NCI-H69 (cell line): Measurements from ENCODE around the gene MRTFA.

Experiments used
- DNase-seq: peaks from one replicate; lab custom pipeline; 2025; lab: John Stamatoyannopoulos, UW

MRTFA gene

DNA sequence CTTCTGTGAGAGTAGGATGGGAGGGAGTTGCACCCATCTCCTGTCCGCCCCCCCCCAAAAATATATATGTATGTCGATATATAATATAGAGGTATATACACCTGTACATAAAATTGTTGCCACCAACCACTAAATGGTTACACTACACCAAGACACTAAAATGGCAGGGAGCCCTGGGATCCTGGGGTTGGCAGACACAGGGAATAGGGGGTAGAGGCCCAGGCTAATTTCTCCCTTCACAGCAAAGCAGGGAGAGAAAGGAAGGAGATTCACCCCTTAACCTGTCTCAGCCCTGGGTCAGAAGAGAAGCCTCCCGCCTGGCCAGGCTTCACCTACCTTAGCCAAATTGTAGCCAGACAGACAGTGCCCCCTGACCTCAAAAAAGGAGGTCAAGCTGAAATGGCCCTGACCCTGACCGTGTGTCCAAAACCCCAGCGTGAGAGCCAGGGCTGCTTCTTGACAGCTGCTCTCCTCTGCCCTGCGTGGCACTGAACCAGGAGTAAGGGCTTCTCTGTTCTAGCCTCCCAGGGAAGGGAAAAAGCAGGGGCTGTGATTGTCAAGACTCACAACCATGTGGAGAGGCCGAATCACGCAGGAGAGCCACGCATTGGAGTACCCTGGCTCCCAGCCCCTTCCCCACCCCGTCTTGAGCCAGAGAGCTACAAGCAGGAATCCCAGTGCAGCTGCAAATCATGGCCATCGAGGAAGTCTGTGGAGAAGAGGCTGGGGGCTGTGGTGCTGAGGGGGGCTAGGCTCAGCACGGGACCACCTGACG, 225.6 kb downstream of the MRTFA start:
- DNase-seq: no peak

DNA sequence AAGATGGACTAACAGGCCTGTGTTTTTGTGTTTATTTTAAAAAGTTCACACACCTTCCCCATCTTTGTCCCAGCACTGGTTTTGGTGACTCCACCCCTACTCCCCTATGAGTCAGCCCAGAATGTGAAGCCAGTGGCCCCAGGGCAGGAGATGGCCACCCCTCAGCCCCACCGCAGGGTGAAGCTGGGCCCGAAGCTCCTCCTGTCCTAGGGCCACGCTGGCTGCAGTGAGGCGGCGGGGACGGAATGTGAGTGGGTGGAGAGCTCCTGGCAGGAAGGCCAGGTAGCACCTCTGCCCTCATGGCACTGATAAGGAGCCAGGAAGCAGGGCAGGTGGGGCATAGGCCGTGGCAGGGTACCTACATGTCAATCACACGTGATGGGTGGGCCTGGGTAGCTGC, 226.2 kb downstream of the MRTFA start:
- DNase-seq: no peak

DNA sequence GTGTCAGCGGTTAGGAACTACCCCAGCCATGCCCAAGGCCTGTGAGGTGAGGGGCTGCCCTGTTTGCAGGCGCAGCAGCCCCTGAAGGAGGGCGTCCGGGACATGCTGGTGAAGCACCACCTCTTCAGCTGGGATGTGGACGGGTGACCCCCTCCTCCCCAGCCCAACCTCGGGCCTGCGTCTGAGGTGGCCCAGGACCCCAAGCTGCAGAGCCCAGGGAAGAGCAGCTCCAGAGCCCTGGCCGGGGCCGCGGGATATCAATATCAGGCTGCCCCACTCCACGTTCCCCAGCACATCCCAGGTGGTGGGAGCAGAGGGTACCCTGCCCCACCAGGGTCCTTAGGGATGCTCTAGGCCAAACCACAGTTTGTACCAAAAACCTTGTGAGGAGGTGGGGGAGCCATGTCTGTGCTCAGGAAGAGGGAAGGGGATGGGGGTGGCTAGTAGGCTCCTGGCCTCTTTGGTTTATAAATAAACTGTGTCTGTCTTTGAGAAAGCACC, 226.9 kb downstream of the MRTFA start:
- DNase-seq: no peak

DNA sequence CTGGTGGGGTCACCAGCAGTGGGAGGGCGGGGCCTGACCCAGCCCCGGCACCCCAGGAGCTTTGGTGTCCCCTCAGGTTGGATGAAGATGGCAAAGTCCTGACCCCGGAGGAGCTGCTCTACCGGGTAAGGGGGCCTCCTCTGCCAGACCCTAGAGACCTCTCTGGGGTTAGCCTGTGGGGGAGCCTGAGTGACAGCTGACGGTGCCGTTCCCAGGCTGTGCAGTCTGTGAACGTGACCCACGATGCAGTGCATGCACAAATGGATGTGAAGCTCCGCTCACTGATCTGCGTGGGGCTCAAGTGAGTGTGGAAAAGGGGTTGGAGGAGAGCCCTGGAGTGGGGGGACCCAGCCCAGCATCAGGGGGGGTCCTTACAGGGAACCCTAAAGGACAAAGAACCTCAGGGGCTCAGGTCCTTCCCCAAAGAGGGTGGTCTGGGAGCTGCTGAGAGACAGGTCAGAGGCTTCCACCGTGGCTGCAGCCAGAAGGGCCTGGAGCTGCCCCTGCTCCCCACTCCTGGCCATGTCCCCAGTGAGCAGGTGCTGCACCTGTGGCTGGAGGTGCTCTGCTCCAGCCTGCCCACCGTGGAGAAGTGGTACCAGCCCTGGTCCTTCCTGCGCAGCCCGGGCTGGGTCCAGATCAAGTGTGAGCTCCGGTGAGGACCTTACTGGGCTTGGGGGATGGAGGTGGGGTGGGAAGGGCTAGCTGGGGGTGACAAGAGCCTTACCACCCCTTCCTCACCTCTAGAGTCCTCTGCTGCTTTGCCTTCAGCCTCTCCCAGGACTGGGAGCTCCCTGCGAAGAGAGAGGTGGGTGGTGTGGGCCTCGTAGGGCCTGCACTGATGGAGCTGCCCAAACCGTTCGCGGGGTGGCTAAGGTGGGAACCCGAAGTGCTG, 227.6 kb downstream of the MRTFA start:
- DNase-seq: no peak

DNA sequence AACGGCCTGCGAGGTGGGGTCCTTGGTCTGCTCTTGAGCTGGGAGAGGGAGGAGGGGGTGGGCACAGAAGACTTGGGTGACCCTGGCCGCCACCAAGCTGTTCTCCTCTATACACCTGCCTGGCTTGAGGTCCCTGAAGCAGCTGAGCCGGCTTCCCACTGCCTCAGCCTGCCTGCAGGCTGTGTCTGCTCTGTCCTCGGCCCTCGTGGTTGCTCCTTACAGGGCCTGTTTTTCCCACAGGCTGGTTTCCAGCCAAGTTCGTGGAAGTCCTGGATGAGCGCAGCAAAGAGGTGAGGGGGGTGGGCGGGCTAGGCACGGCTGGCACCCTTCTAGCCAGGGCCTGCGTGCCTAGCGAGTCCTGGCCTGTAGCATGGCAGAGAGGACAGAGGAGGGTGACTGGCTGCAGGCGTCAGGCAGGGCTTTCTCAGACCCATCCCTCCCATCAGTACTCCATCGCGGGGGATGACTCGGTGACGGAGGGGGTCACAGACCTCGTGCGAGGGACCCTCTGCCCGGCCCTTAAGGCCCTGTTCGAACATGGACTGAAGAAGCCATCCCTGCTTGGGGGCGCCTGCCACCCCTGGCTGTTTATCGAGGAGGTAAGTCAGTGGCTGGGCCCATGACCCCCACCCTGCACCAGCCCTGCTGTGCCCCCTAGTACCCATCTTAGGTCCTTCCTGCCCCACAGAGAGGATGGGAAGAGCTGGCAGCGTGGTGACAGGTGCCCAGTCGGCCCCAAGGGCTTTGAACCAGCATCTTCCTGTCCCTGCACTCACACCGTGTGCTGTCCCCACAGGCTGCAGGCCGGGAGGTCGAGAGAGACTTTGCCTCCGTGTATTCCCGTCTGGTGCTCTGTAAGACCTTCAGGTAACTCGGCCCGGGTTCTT, 228.4 kb downstream of the MRTFA start:
- DNase-seq: no peak

DNA sequence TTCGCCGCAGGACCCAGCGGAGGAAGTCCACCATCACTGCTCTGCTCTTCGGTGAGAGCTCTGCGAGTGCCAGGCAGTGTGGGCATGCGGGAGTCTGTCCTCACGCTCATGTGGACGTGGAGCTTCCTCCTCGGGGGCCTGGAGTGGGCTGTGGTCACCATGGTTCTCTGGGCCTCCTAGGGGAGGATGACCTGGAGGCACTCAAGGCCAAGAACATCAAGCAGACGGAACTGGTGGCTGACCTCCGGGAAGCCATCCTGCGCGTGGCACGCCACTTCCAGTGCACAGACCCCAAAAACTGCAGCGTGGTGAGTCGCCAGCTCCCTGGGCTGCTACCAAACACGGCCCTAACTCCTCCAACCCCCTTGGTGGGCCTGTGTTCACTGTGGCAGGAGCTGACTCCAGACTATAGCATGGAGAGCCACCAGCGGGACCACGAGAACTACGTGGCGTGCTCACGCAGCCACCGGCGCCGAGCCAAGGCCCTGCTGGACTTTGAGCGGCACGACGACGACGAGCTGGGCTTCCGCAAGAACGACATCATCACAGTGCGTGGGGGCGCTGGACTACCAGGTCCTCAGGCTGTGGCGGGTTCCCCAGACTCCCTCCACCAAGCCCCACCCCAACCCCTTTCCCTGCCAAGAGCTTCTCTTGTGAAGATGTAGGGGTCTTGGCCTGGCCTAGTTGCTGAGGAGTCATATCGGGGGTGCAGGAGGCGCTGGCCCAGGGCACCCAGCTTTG, 229.3 kb downstream of the MRTFA start:
- no peak for DNase-seq

DNA sequence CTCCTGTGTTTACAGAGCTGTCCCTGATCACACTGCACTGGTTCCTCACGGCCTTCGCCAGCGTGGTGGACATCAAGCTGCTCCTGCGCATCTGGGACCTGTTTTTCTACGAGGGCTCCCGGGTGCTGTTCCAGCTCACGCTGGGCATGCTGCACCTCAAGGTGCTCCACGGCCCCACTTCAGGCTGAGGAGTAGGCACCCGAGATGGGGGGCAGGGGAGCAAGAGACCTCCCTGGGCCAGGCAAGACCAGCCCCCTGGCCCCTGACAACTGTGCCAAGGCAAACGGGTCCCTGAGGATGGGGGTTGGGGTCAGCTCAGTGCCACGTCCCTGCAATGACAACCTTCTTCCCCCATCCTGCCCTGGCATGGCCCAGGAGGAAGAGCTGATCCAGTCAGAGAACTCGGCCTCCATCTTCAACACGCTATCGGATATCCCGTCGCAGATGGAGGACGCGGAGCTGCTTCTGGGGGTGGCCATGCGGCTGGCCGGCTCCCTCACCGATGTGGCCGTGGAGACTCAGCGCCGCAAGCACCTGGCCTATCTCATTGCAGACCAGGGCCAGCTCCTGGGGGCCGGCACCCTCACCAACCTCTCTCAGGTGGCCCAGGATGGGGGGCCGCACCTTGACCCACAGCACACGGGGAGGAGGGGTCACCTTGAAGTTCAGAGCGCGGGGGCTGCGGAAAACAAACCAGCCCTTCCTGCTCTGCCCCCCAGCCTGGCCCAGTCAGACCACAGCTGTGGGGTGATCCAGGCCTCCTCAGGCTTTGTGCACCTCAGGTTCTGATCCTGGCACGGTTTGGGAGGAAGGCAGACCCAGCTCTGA, 230.2 kb downstream of the MRTFA start:
- no peak for DNase-seq

DNA sequence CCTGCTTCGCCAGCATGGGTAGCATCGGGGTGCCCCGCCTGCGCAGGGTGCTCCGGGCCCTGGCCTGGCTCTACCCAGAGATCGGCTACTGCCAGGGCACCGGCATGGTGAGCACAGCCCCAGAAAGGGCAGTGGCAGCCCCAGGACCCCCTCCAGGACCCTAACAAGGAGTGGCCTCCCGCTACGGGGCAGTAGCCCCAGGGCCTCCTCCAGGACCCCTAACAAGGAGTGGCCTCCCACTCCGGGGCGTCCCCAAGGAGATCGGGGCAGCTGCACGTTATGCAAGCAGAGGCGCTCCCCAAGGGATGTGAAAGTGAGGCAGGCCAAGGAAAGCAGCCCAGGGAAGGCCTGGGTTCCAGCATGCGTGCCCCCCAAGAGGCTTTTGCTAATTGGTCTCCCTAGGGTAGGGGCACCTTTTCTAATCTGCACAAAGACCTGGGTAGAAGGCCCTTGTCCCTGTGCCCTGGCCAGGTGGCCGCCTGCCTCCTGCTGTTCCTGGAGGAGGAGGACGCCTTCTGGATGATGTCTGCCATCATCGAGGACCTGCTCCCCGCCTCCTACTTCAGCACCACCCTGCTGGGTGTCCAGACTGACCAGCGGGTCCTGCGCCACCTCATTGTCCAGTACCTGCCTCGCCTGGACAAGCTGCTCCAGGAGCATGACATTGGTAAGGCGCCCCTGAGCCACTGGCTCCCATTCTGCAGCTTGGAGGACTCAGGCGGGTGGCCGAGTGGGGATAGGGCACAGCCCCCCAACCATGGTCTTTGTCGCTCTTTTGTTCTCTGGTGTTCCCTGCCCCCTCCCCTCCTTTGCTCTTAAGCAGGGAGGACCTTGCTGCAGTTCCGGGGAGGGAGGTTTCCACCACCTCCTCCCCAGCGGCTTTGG, 231.1 kb downstream of the MRTFA start:
- DNase-seq: no peak

DNA sequence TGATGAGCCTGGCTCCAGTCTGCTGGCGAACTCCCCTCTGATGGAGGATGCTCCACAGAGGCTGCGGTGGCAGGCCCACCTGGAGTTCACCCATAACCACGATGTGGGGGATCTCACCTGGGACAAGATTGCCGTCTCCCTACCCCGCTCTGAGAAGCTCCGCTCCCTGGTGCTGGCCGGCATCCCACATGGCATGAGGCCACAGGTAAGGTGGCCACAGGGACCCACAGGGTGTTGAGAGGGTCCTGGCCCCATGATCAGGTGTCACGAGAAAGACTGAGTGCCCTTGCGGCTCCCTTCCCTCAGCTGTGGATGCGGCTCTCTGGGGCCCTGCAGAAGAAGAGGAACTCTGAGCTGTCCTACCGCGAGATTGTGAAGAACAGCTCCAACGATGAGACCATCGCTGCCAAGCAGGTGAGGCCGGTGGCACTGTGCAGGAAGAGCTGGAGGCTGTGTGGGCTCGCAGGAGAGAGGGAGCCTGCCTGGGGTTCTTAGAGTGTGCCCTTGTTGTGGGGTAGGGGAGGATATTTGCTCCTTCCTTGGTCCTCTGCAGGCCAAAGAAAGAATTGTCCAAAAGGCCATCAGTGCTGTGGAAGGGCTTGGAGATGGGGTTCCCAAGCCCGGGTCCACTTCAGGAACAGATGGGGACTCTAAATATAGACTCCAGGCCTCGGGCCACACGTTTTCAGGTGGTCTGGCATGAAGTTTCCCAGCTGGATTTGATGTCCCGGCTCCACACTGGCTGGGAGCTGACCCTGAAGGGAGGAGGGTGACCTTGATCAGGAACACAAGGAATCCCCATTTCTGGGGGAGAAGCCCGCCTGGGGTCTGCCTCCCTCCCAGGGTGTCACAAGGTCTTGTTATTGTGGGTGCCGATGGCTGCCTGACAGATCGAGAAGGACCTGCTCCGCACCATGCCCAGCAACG, 232.0 kb downstream of the MRTFA start:
- DNase-seq: no peak

DNA sequence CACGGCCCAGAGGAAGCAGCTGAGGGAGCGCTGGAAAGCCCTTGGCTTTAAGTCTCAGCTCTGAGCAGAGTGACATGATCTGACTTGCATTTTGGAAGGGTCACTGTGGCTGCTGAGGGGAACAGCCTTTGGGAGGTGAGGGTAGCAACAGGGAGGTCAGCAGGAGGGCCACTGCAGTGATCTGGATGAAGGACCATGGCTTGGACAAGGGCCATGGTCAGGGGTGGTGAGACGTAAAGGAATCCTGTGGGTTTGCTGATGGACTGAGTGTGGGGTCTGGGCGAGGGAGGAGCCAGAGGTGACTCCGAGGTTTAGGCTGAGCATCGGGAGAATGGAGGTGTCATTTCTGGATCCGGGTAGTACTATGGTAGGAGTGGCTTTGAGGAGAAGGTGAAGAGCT, 232.9 kb downstream of the MRTFA start:
- no peak for DNase-seq

DNA sequence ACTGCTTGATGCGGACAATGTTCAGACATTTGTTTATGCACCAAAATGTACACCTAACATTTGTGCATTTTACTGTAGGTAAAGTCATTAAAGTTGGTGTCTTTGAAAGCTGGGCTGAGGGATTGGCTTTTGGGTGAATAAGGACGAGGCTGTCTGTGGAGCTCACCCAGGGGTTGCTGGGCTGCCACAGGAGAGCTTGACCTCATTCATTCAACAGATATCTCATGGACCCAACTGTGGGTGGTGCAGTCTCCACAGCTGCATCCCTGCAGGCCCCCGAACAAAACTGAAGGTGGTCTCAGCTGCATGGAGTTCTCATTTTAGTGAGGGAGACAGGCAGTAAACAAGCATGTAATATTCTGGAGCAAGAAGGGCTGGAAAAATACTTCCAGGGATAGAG, 233.4 kb downstream of the MRTFA start:
- DNase-seq: no peak

DNA sequence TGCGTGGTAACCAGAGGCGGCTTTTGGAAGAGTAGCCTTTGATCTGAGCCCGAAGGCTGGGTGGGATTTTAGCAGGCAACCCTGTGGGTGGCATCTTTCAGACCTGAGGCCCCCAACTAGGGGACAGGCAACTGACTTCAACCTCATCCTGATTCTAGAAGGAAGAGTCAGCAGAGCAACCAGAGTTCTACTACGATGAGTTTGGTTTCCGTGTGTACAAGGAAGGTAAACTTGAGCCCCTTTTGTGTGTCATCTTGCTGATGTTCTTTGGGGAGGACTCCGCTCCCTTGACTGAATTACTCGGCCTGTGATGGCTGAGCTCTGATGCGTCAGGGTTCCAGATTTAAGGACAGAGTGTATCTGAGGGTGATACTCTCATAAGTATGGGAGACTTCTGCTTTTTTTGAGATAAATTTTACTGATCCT, 234.5 kb downstream of the MRTFA start:
- no peak for DNase-seq

DNA sequence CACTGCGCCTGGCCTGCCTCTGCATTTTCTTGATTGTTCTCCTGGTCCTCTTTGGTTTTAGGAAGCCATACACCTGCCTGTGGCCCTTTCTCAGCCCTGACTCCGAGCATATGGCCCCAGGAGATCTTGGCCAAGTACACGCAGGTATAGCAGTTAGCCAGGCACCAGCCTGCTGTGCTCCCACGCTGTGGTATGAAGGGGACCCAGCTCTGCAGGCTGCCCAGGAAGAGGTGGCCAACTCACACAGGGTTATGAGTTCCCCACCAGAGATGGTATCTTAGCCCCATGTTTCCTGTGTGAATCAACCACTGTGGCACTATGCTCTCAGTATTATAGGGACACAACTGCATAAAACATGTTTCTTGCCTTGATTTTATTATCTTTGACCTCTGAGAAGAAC, 235.0 kb downstream of the MRTFA start:
- DNase-seq: no peak

DNA sequence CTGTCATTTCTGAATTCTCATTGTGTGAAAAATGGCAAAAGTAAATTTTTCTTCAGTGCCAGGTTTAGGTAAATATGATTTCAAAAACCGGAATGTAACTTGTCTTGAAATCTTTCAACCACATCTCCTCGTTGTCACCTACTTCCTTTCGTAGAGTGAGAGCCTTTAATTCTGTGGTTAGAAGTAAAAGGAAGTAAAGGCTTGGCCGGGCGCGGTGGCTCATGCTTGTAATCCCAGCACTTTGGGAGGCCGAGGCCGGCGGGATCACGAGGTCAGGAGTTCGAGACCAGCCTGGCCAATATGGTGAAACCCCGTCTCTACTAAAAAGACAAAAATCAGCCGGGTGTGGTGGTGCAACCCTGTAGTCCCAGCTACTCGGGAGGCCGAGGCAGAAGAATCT, 236.4 kb downstream of the MRTFA start:
- DNase-seq: no peak

DNA sequence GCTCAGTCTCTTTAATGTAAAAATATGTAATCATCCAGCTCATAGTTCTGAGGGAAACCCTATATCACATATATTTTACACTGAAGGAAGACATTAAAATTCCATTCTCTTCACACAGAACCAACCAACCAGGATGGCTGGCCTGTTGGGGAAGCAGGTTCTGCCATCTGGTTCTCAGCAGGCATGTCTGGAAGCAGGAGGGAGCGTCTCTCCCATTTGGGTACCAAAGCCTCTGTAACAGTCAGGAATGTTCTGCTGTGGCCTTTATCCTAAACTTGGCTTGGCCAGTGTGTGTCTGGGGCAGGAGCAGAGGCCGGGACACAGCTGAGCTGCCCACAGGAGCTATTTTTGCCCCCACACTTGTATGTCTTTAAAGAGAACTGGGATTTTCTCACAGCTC, 236.9 kb downstream of the MRTFA start:
- no peak for DNase-seq

DNA sequence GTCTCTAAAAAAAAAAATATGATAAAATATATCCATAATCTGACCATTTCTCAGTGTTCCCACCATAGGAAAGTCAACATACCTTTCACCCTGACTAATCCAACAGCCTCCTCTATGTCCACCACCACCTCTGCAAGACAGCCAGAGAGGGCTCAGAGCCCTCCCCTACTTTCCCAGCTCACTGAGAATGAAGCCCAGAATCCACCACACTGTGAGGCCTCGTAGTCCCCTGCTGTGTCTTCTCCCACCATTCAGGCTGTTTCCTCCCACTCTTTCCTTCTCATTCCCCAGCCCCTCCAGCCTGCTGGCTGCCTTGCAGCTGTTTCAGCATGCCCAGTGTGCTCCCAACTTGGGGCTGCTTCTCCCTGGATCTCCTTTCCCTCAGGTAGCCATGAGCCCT, 239.1 kb downstream of the MRTFA start:
- DNase-seq: peak; percentile 53

DNA sequence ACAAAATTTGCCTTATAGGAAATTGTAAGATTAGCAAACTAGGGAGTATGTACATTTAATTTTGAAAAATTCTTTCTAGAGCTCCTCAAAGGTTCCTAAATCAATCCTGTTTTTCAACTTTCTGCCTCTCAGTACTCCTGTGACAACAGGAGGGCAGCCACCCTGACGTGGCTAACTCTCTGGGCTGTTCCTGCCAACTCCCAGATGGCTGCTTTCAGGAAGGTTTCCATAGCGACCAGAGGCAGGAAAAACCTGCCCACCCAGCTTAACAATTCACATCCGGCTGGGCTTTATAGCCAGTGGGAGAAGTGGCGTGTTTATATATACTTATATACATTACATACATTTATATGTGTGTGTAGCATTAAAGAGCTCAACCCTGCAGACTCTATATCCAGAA, 239.6 kb downstream of the MRTFA start:
- DNase-seq: peak; percentile 96

DNA sequence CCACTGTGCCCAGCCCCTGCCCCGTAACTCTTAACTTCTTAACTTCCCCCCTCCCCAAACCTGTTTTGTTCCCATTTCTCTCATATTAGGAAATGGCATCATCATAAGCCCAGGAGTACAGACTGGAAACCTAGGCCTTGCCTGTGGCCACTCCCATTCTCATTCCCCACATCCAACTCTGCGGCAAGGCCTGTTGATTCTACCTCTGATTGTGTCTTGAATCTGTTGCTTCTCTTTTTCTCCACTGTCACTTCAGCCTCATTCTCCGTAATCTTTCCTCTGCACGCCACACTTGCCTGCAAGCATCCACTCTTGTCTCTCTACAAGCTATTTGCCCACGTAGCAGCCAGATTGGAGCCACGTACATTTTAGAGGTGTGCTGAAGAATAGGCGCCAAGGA, 240.9 kb downstream of the MRTFA start:
- DNase-seq: no peak
